GM19025 (cell line): Measurements from ENCODE around the gene PIP5K1C.

Experiments used
- ATAC-seq: cut with Tn5 transposase; IDR thresholded peaks from one replicate; pipeline ENCODE4 v1.9.1; 2021; ENCODE audit warnings: mild to moderate bottlenecking, low read depth, moderate library complexity; ENCODE audit not compliant: unreplicated experiment

The PIP5K1C gene

DNA sequence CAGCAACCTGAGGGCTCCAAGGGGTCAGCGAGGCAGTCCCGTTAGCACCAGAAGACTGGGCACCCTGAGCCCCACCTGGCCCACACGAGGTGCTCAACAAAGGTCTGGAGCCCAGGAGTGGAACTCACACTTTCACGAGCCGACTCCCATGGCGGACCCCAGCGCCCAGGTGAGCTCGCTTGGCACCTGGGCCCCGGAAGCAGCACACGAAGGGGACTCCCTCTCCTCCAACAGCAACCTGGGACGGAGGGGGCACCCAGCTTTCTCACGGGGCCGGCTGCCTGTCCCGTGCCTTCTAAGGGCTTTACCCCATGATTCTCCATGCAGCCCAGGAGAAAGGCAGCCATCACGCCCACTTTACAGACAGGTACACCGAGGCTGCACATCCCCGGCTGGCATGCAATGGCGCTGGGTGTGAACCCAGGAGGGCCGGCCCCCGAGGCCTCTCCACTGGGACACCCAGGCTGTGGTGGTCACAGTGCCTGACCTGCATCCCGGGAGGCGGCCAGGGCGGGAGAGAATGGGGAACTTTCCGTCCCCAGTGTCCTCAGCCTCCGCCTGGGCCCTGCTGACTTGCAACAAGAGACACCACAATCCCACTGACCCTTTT lies 5.0 kb downstream of the PIP5K1C start:
- ATAC-seq = no peak

- ATAC-seq = no peak
Measured at GRCh38 chr19:3694361-3695123, 5.7 kb downstream of the PIP5K1C start.

- no peak for ATAC-seq
Measured at GRCh38 chr19:3693025-3693925, 7.0 kb downstream of the PIP5K1C start.

DNA sequence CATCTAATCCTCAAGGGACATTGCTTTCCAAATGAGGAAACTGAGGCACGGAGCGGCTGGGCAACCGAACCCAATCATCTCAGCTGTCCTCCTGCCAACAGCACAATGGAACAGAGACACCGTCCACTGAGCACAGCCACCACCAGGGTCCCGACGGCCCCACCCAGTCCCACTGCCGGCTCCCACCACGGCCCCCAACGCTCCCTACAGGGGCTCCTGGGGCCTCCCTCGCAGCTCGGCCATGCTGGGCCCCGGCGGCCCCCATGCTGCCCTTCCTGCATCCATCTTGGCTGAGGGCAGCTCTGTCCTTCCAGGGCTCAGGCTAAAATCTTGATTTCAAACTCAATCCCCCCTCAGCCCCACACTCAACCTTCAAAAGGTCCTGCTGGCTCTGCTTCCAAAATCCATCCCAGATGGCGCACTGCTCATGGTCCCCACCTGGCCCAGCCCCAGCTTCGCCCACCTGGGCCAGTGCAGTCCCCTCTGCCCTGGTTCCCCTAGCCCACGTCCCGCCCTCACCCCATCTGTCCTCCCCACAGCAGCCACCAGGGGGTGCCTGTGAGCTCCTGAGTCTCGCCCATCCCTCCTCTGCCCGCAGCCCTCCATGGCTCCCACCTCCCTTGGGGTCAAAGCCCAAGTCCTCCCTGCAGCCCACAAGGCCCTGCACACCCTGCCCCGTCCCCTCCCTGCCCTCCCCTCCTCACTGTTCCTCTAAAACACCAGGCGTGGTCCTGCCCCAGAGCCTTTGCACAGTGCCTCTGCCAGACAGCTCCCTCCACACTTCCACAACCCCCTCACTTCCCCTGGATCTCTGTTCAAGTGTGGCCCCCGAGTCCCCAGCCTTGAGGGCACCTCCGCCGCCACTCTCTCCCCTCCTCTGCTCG lies 7.9 kb downstream of the PIP5K1C start:
- no peak for ATAC-seq

DNA sequence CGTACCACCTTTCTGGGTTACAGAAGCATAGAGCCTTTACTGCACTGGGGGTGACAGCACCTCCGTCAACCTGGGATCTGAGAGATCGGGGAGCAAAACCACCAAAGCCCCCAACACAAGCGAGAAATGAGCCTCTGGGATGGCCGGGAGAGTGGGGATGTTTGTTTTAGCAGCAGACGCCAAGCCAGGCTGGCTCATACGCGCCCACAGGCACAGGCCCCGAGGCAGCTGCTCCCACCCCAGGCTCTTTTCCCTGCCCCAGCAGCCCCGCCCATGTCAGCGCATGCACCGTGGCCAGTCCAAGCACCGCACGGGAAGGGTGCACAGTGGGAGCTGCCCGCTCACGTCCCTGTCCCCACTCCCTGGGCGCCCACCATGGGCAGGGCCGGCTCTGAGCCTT lies 8.5 kb downstream of the PIP5K1C start:
- ATAC-seq = no peak

DNA sequence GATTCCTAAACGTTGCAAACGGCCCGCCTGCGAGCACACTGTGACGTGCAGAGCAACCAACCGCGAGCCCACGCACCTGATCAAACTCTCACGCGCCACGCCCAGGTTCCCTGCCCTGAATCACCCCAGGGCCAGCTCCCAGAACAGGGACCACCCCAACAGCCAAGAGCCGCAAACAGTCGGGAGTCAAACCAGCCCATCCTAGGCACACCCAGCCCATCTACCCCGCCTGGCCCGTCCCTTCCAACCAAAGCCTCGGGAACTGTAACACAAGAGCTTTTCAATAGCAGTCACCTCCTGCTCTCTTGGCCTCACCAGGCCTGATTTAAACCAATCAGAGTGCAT lies 8.9 kb downstream of the PIP5K1C start:
- ATAC-seq = no peak

- ATAC-seq = no peak
Measured at GRCh38 chr19:3690551-3691371, 9.5 kb downstream of the PIP5K1C start.

DNA sequence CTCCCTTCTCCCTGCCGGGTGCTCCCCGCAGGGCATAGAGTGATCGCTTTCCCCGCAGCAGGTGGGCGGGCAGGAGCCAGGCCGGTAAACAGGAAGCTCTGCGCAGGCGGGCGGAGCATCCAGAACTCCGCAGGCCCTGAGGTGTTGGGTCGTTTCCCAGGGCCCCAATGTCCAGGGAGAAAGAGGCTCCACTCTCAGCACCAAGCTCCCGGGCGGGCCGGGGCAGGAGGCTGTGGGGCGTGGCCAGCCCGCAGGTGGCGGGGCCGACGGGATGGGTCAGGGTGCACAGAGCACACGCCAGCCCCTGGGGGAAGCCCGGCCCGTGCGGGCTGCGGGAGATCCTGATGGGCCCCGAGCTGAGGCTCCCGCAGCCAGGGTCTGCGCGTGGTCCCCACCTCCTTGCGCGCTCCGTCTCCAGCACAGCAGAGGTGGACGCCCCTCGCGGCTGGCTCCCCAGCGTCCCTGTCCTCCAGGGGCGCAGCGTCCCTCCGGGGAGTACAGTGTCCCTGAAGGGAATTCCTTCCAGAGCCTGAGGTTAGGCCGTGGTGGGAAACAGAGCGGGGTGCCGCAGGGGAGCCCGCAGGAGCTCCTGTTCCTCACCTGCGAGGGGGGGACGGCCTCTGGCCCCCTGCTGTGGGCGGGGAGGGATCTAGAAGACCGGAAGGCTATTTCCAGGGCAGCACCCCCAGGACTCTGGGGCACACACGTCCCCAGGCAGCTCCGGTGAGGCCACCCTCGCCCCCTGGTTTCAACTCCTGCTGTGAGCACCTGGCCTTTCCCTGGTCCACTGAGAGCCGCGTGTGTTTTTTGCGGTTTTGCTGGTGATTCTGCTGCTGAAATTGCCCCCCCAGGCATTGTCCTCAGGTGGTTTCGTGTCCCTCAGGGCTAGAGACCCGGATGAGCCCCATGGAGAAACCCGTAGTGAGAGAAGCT lies 12.2 kb downstream of the PIP5K1C start:
- ATAC-seq = no peak

DNA sequence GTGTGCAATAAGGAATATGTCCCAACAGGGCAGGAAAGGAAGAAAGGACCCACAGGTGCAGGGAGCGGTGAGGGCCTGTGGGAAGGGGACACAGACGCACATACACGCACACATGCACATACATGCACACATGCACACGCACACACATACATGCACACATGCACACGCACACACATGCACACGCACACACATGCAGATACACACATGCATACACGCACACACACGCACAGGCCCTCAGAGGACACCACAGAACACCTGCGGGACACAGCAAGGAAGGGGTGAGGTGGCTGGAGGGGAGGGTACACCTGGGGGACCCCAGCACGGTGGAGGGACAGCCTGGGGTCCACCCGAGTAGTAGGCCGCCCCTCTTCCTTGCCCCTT lies 12.9 kb downstream of the PIP5K1C start:
- ATAC-seq = no peak

DNA sequence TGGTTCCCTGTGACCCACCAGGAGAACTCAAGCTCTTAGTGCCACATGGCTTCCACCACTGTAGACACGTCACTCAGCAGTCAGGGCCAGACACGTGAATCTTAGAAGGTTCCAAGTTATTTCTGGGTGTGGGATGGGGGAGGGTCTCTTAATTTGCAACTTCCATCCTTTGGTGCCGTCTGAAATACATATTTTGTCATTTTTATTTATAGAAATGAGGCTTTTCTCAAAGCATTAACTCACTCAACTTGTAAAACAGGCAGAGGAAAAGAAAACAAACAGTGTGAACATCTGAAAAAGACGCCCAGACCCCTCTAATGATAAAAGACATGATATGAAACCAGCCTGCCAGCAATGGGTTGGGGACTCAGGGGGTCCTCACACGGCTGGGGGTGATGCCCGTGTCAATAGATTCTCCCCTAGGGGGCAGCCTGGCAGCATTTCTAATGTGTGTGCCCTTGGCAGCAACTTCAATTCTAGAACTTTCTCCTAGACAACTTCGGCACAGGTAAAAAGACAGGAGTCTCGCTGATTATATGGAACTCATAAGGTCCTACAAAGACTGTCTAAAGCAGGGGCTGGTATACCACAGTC lies 15.4 kb downstream of the PIP5K1C start:
- no peak for ATAC-seq

DNA sequence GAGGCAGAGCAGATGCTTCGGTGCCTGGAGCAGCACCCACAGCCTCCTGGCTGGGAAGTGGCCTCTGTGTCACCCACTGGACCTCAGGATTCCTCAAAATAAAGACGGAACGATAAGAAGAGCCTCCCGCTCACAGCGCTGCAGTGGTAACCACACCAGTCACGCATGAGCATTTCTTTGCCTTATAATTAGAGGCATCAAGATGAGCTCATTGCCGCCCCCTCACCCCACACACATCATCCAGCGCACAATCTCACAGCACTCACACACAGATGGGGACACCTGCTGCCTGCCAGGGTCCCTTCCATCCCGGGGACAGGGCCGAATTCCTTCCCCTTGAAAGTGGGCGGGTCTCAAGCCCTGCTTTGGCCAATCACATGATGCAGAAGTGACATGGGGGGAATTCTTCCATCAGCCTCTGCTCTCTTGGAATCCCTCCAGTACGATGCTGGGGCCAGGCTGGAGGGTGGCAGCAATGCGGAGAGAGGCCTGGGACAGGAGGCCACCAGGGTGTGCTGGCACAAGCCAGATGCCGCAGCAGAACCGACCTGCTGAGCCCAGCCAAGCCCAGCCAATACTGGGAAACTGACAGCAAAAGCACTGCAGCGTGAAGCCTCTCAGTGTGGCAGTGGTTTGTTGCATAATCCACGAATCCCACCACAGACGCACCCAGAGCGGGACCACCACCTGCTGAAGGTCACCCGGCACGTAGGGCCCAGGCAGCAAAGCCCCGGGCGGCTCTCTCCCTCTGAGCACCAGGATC lies 16.0 kb downstream of the PIP5K1C start:
- ATAC-seq = no peak

DNA sequence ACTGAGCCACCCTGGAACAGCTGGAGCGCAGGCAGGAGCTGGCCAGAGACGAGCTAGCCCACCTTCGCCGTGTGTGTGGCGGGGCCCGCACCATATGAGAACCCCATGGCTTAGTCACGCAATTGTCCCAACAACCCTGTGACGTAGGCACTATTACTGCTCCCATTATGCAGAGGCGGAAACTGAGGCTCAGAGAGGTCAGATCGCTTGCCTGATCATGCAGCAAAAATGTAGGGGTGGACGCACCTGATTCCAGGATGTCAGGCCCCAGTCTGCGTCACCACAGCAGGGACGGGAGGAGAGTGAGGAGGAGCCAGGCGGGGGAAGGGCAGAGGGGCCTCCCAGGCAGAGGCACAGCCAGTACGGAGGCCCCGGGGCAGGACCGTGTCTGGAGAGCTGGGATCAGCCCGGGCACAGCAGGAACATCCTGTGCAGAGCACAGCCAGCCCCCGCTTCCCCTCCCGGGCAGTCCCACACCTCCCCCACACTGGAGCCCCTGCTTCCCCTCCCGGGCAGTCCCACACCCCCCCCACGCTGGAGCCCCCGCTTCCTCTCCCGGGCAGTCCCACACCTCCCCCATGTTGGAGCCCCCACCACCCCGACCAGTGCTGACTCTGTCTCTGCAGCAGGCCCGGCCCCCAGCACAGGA lies 16.7 kb downstream of the PIP5K1C start:
- no peak for ATAC-seq

DNA sequence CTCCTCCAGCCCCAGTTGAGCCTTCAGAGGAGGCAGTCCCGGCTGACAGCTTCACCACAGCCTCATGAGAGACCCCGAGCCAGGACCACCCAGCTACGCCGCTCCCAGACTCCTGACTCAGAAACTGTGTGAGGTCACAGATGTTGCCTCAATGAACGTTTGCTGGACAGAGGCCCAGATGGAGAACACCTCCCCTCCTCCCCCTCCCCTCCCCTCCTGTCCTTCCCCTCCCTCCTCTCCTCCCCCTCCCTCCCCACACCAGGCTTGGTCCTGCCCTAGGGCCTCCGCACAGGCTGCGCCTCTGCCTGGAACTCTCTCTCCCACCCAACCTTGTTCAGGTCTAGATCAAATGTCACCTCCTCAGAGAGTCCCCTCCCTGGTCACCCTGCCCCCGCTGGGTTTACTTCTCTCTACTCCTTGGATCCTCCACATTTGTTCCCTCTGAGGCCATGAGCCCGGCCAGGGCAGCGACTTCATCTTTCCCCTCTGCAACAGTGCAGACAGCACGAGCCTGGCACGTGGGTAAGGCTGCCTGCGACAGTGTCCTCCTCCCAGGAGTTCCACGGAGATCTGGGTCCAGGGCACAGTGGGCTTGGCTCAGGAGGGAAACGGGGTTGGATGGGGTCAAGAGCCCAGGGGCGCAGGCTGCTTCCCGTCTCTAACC lies 17.4 kb downstream of the PIP5K1C start:
- ATAC-seq = no peak

DNA sequence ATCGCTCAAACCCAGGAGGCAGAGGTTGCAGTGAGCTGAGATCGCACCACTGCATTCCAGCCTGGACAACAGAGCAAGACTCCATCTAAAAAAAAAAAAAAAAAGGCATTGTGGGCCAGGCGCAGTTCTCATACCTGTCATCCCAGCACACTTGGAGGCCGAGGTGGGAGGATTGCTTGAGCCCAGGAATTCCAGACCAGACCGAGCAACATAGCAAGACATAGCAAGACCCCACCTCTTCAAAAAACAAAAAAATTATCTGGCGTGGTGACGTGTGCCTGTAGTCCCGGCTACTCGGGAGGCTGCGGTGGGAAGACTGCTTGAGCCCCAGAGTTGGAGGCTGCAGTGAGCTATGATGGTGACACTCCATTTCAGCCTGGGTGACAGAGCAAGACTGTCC lies 18.0 kb downstream of the PIP5K1C start:
- ATAC-seq = no peak

DNA sequence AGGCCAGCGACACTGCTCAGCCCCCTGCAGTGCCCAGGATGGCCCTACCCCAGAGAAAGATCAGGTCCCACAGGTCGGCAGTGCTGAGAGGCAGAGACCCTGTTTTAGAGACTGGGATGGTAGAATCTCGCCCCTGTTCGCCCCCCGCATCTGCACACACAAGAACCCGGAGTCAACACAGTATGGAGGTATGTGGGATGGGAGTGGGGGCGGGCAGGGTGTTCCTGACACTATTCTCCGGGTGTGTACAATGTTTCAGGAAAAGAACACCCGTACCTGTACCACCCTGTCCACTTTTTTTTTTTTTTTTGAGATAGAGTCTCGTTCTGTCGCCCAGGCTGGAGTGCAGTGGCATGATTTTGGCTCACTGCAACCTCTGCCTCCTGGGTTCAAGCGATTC lies 19.3 kb downstream of the PIP5K1C start:
- no peak for ATAC-seq

- no peak for ATAC-seq
Measured at GRCh38 chr19:3679581-3679980, 20.7 kb downstream of the PIP5K1C start.

DNA sequence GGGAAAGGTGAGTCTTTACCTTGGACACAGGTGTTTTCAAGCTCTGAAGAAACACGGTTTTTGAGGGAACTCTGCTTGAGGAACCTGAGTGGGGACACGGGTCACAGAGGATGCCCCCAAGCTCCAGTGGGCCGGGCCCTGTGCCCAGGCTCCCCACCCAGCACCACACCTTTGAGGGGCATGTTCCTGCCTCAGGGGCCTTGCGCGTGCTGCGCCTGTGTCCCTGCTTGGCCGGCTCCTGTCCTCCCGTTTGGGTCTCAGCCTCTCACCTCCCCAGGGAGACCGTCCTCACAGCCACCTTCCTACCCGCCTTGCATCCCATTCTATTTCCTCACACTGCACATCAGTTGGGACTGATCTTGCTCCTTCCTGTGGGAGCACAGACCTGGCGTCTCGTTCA lies 21.1 kb downstream of the PIP5K1C start:
- ATAC-seq = no peak
